NT2/D1 (cell line): ENCODE data around the gene FSD1L.

Experiments
- DNase-seq: peaks from one replicate; pipeline ENCODE4 v3.0.0-alpha.2; 2011; ENCODE audit warnings: low read depth, low spot score
- H3K27me3 ChIP-seq: 2 replicates; pipeline ENCODE4 v1.6.0; 2011; ENCODE audit warnings: mild to moderate bottlenecking; ENCODE audit not compliant: insufficient read length, insufficient read depth
- H3K36me3 ChIP-seq: 2 replicates; pipeline ENCODE4 v1.6.1; 2011; ENCODE audit warnings: mild to moderate bottlenecking, low read length, mixed read lengths; ENCODE audit not compliant: insufficient read depth, insufficient read length
- H3K4me1 ChIP-seq: 2 replicates; pipeline ENCODE4 v1.5.1; 2011; ENCODE audit not compliant: insufficient read depth, insufficient read length
- H3K4me3 ChIP-seq: 2 replicates; pipeline ENCODE4 v1.5.1; 2011; ENCODE audit warnings: low read depth; ENCODE audit not compliant: insufficient read length
- H3K9ac ChIP-seq: 2 replicates; pipeline ENCODE4 v1.6.0; 2011; ENCODE audit warnings: low read depth; ENCODE audit not compliant: insufficient read length
- H3K9me3 ChIP-seq: 2 replicates; pipeline ENCODE4 v1.5.1; 2011; ENCODE audit warnings: mild to moderate bottlenecking, low read length; ENCODE audit not compliant: insufficient read depth
- SUZ12 ChIP-seq: IDR thresholded peaks from 2 replicates; pipeline ENCODE4 v1.6.1; 2011; ENCODE audit not compliant: insufficient read length, insufficient read depth; ENCODE audit errors: extremely low read depth
- YY1 ChIP-seq: IDR thresholded peaks from 2 replicates; pipeline ENCODE4 v1.6.1; 2011; ENCODE audit not compliant: insufficient read length, insufficient read depth
- ZNF274 ChIP-seq: IDR thresholded peaks from 2 replicates; pipeline ENCODE4 v1.6.1; 2011; ENCODE audit warnings: mild to moderate bottlenecking, low read depth, low read length

FSD1L gene

DNA sequence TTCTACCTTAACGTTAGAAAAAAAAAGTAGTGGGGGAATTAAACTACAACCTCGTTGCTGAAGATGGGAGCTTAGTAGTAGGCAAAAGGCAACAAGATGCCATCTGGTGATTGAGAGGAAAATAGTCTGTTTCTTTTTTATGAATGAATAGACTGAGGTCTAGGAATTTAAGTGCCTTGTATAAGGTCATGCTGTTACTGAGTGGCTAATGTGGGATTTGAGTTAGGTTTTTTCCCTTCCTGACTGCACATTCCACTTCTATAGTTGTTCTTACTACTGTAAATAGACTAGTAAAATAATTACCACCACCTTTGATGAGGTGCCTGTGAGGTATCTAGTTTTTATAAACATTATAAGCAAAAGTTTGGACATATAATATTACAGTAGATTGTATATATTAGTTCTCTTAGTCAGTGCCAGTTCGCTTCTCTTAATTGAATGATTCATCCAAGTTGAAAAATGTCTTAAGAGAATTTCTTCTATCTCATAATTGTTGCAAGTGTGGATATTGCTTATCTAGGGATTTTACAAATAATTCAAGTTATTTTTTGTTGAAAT, 19.1 kb downstream of the FSD1L start:
- no peaks in the 10 kb centered on the region for H3K4me1 ChIP-seq
- H3K27me3 ChIP-seq = no peaks in the 10 kb centered on the region
- no peak overlapping the region for H3K4me3 ChIP-seq
- H3K9me3 ChIP-seq = no peaks in the 10 kb centered on the region
- H3K9ac ChIP-seq = no peak overlapping the region
- H3K36me3 ChIP-seq = peaks cover 46% of the 10 kb centered on the region
- TF ChIP-seq ZNF274 = no peak
- no peak for TF ChIP-seq SUZ12
- no peak for TF ChIP-seq YY1
- no peak for DNase-seq

DNA sequence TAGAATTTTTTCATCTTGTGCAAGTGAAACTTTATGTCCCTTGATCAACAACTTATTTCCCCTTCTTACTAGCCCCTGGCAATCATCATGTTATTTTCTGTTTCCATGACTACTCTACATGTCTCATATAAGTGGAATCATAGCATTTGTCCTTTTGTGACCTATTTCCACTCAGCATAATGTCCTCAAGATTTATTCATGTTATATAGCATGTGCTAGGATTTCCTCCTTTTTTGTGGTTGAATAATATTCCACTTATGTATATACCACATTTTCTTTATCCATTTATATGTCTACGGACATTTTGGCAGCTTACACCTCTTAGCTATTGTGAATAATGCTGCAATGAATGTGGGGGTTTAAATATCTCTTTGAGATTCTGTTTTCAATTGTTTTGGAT, 21.0 kb downstream of the FSD1L start:
- Histone ChIP-seq H3K9me3 (no peaks in the 10 kb centered on the region), H3K4me3 (no peak overlapping the region), H3K36me3 (peaks cover 55% of the 10 kb centered on the region), H3K9ac (no peak overlapping the region), H3K27me3 (no peaks in the 10 kb centered on the region), H3K4me1 (no peaks in the 10 kb centered on the region)
- no peak for DNase-seq
- TF ChIP-seq SUZ12 (no peak), ZNF274 (no peak), YY1 (no peak)

DNA sequence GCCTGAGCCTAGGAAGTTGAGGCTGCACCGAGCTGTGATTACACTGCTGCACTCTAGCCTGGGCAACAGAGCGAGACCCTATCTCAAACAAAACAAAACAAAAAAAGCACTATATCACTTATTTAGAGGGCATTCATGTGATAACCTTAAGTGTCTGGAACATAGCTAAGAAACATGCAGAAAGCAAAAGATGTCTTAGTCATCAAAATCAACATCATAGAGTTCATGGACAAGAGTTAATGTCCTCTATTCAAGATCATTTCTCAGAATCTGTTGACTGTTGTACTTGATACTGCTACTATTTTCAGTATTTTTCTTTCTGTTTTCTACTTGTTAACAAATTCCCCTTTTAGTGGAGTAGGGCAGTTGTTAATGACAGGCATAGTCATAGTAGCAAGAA, 25.4 kb downstream of the FSD1L start:
- no peak overlapping the region for H3K9ac ChIP-seq
- no peak for DNase-seq
- H3K4me1 ChIP-seq = no peaks in the 10 kb centered on the region
- no peak overlapping the region for H3K4me3 ChIP-seq
- TF ChIP-seq SUZ12 (no peak), YY1 (no peak), ZNF274 (no peak)
- no peaks in the 10 kb centered on the region for H3K9me3 ChIP-seq
- H3K36me3 ChIP-seq = peaks cover 30% of the 10 kb centered on the region
- H3K27me3 ChIP-seq = no peaks in the 10 kb centered on the region

DNA sequence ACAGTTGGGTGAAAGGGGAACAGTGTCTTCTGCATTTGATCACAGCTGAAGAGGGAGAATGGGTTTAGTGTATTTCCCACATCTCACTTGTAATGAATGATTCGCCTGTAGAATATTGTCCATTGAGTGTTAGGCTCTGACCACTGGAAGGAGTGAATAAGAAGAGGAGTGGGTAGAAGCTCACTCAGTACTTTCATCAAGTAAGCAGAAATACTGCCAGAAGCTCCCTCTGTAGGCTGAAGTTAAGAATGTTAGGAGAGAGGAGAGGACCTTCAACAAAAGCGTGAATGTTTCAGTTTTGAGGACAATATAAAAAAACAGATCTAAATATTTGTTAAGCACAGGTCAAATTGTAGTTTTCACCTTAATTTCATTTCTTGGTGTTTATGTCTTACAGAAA, 27.5 kb downstream of the FSD1L start:
- TF ChIP-seq SUZ12 (no peak), YY1 (no peak), ZNF274 (no peak)
- Histone ChIP-seq H3K4me3 (no peak overlapping the region), H3K9me3 (no peaks in the 10 kb centered on the region), H3K36me3 (peaks cover 24% of the 10 kb centered on the region), H3K4me1 (no peaks in the 10 kb centered on the region), H3K27me3 (no peaks in the 10 kb centered on the region), H3K9ac (no peak overlapping the region)
- DNase-seq = no peak

DNA sequence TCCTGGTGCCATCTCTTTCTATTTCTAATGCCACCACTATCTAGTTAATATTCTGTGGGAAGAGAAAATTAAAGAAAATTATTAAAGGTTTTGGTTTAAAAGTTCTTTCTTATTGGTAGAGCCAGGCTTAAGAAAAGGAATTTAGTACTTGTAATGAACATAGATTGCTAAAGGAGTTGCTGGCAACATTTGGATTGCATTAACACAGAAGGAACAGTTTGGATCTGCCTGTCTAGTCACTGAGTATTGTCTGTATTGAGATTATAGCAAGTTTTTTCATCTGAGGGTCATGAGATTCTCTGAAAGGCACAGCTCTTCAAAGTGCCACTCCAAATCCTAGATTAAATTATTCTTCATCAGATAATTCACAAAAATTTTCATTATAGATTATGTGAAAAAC, 32.0 kb downstream of the FSD1L start:
- Histone ChIP-seq H3K27me3 (no peaks in the 10 kb centered on the region), H3K9ac (no peak overlapping the region), H3K36me3 (peaks cover 10% of the 10 kb centered on the region), H3K4me1 (no peaks in the 10 kb centered on the region), H3K9me3 (no peaks in the 10 kb centered on the region), H3K4me3 (no peak overlapping the region)
- no peak for DNase-seq
- TF ChIP-seq SUZ12 (no peak), ZNF274 (no peak)

DNA sequence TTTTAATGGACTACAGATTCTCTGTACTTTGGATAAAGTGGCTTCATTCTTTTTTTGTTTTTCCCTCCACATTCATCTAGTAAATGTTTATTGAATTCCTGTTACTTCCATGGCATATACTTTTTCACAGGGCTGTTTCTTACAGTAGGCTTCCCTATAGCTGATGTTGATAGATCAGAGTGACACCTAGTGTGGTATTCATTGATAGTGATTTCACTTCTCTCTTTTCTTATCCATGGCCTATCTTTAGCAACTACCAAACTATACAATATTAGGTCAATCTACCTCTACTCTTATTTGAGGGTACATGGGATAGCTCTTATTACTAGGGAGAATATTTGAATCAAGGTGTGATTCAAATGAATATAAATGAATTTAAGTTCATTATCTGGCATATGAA, 35.8 kb downstream of the FSD1L start:
- H3K27me3 ChIP-seq = no peaks in the 10 kb centered on the region
- H3K36me3 ChIP-seq = peaks cover 21% of the 10 kb centered on the region
- no peak overlapping the region for H3K4me3 ChIP-seq
- no peaks in the 10 kb centered on the region for H3K4me1 ChIP-seq
- TF ChIP-seq SUZ12 (no peak), YY1 (no peak), ZNF274 (no peak)
- H3K9ac ChIP-seq = no peak overlapping the region
- H3K9me3 ChIP-seq = no peaks in the 10 kb centered on the region
- no peak for DNase-seq

DNA sequence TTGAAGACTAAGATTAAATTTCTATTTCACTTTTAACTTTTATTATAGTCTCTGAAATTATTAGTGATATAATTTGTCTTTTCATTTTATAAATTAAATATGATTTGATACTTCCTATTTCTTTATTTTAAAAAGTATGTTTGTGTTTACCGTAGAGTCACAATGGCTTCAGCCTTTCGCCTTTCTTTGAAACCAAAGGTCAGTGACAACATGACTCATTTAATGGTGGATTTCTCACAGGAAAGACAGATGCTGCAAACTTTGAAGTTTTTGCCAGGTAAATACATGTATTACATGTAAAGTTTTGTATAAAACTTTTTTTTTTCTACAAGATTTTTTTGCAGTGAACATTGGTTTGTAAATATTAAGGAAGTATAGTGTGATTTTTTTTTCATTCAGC, 36.4 kb downstream of the FSD1L start:
- peaks cover 19% of the 10 kb centered on the region for H3K36me3 ChIP-seq
- no peak overlapping the region for H3K9ac ChIP-seq
- DNase-seq = no peak
- no peaks in the 10 kb centered on the region for H3K9me3 ChIP-seq
- no peaks in the 10 kb centered on the region for H3K27me3 ChIP-seq
- no peaks in the 10 kb centered on the region for H3K4me1 ChIP-seq
- no peak for TF ChIP-seq ZNF274
- no peak for TF ChIP-seq SUZ12
- no peak for TF ChIP-seq YY1
- H3K4me3 ChIP-seq = no peak overlapping the region
